Choroid plexus epithelial cell (primary cell): Measurements from ENCODE around the gene COL18A1.

Source experiments
- DNase-seq: peaks from one replicate; pipeline ENCODE4 v3.0.0-alpha.2; 2010; ENCODE audit warnings: low read depth
- H3K4me3 ChIP-seq: 2 replicates; pipeline ENCODE4 v1.5.1; 2011; ENCODE audit warnings: low read depth, mild to moderate bottlenecking, control low read depth, low read length, moderate library complexity
- CTCF ChIP-seq: conservative IDR thresholded peaks from 2 replicates; pipeline ENCODE4 v1.5.1; 2011; ENCODE audit warnings: low read depth, mild to moderate bottlenecking, control low read depth, inconsistent platforms, low read length, moderate library complexity

Gene COL18A1

GRCh38 chr21:45512626-45513002 is 107.6 kb downstream of the COL18A1 start:
- H3K4me3 ChIP-seq: no peak overlapping the region
- TF ChIP-seq CTCF: no peak
- DNase-seq: no peak

- H3K4me3 ChIP-seq: no peak overlapping the region
- no peak for TF ChIP-seq CTCF
- no peak for DNase-seq
Observed at GRCh38 chr21:45513003-45513717, 108.2 kb downstream of the COL18A1 start.

- TF ChIP-seq CTCF: no peak
- no peak for DNase-seq
- no peak overlapping the region for H3K4me3 ChIP-seq
Observed at GRCh38 chr21:45513741-45514310, 108.9 kb downstream of the COL18A1 start.

GRCh38 chr21:45514311-45515021 is 109.5 kb downstream of the COL18A1 start:
- no peak overlapping the region for H3K4me3 ChIP-seq
- no peak for DNase-seq
- no peak for TF ChIP-seq CTCF

- no peak overlapping the region for H3K4me3 ChIP-seq
- TF ChIP-seq CTCF: no peak
- DNase-seq: no peak
Observed at GRCh38 chr21:45515241-45516061, 110.5 kb downstream of the COL18A1 start.

GRCh38 chr21:45516071-45516670 is 111.2 kb downstream of the COL18A1 start:
- no peak overlapping the region for H3K4me3 ChIP-seq
- no peak for TF ChIP-seq CTCF
- DNase-seq: no peak
